Measurements from ENCODE around the gene LRMDA. TPM values are rescaled to one million over a fixed set of nuclear protein-coding genes. Genes with fewer than 3 reads are reported as not detected.

LRMDA gene
- total and polyA plus RNA-seq, 2 donors (not counting 3 experiments of a cell fraction or from before 2014, with no cell fraction given) = 9.7 to 18.0 TPM

DNA sequence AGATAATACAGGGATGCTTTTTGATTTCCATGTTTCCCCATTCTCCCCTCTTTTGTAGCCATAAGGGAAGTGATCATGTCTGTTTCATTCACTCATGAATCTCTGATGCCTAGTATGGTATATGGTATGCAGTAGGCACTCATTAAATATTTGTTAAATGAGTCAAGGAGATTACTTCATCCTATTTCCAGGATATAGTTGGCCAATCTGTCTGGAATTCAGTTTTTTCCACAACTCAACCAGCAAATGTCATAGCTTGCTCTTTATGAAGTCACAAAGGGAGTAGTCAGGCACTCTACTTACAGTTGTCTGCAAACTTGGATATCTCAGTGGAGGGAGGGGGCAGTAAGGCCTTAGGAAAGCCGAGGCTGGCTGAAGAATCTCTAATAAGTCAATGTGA, 853.6 kb downstream of the LRMDA start:
- H4K20me1 ChIP-seq (replicated peaks; ENCODE audit: control insufficient read depth, extremely low read depth, insufficient read depth, low read length) = no peaks in the 10 kb centered on the region
- dilution Hi-C loops (cut with MboI; ENCODE audit: extremely low pct_ligation_motif_present, low sequenced_read_pairs) = no loop called here
- BruUV-seq (replicated peaks) = no TSS peak
- TF ChIP-seq POLR2AphosphoS5 (IDR thresholded peaks at IDR 0.05; ENCODE audit: insufficient read depth, low read depth, low read length) (no peak), FOS (IDR thresholded peaks at IDR 0.05; ENCODE audit: borderline replicate concordance, insufficient read depth, low read length) (no peak), POLR2A (IDR thresholded peaks at IDR 0.05; ENCODE audit: low read depth, low read length) (no peak), GATA2 (IDR thresholded peaks at IDR 0.05; ENCODE audit: insufficient read depth, insufficient read length, low read depth, low read length) (no peak), EZH2 (IDR thresholded peaks at IDR 0.05; ENCODE audit: borderline replicate concordance, low read depth, low read length, severe bottlenecking) (no peak), MYC (IDR thresholded peaks at IDR 0.05; ENCODE audit: low read depth, low read length) (no peak), JUN (IDR thresholded peaks at IDR 0.05; ENCODE audit: borderline replicate concordance, insufficient read depth, insufficient read length, low read depth) (no peak)
- TF ChIP-seq, protein P1, sequence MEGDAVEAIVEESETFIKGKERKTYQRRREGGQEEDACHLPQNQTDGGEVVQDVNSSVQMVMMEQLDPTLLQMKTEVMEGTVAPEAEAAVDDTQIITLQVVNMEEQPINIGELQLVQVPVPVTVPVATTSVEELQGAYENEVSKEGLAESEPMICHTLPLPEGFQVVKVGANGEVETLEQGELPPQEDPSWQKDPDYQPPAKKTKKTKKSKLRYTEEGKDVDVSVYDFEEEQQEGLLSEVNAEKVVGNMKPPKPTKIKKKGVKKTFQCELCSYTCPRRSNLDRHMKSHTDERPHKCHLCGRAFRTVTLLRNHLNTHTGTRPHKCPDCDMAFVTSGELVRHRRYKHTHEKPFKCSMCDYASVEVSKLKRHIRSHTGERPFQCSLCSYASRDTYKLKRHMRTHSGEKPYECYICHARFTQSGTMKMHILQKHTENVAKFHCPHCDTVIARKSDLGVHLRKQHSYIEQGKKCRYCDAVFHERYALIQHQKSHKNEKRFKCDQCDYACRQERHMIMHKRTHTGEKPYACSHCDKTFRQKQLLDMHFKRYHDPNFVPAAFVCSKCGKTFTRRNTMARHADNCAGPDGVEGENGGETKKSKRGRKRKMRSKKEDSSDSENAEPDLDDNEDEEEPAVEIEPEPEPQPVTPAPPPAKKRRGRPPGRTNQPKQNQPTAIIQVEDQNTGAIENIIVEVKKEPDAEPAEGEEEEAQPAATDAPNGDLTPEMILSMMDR (IDR thresholded peaks at IDR 0.05; ENCODE audit: extremely low read depth in 1 of 2, insufficient read depth in 1 of 2, low read depth in 1 of 2, low read length in 2 of 2) = no peak
- TF ChIP-seq, protein P2, sequence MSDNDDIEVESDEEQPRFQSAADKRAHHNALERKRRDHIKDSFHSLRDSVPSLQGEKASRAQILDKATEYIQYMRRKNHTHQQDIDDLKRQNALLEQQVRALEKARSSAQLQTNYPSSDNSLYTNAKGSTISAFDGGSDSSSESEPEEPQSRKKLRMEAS (IDR thresholded peaks at IDR 0.05; ENCODE audit: insufficient read depth, insufficient read length) = no peak
- H3K27me3 ChIP-seq (ENCODE audit: control insufficient read depth in 2 of 2, insufficient read depth in 2 of 2, low read length in 2 of 2) = no peaks in the 10 kb centered on the region
- no peak overlapping the region for H3K27ac ChIP-seq (ENCODE audit: insufficient read depth, low read depth, low read length)
- no peak overlapping the region for H3K4me2 ChIP-seq (ENCODE audit: insufficient read depth, low read length)
- no peaks in the 10 kb centered on the region for H3K9me3 ChIP-seq (replicated peaks; ENCODE audit: control insufficient read depth, insufficient read depth, low read length)
- DNase-seq (ENCODE audit: low read depth, low spot score) (no peak), FAIRE-seq (no peak)
- ChIA-PET POLR2A (no interaction called here), CTCF (interaction anchor here (1.4 kb wide), 1 partner anchor 18 kb away, joined by 4 read pairs; no protein-coding TSS in a partner anchor)
- intact Hi-C loops (cut with micrococcal nuclease) = no loop called here
- no peak overlapping the region for H3K4me3 ChIP-seq (replicated peaks in 1 of 3; ENCODE audit: insufficient read depth in 1 of 3, low read depth in 1 of 3, low read length in 3 of 3)
- no peaks in the 10 kb centered on the region for H3K79me2 ChIP-seq (ENCODE audit: control insufficient read depth, insufficient read depth, low read length)
- no peaks in the 10 kb centered on the region for H3K9me1 ChIP-seq (replicated peaks; ENCODE audit: control insufficient read depth, extremely low read depth, insufficient read depth, low read length)
- H3K4me1 ChIP-seq (ENCODE audit: control insufficient read depth, extremely low read depth, insufficient read depth, low read length) = no peaks in the 10 kb centered on the region
- H3K36me3 ChIP-seq (ENCODE audit: control insufficient read depth in 2 of 2, extremely low read depth in 1 of 2, insufficient read depth in 2 of 2, low read length in 2 of 2) = no peaks in the 10 kb centered on the region
- H3K9ac ChIP-seq (replicated peaks; ENCODE audit: extremely low read depth, insufficient read depth, low read length) = no peak overlapping the region
- no peak overlapping the region for H2AFZ ChIP-seq (ENCODE audit: low read depth, low read length)
